Ovary (tissue), 9 donors: ENCODE data around the gene UGT1A7. TPM values are rescaled to one million over a fixed set of nuclear protein-coding genes. Genes with fewer than 3 reads are reported as not detected.

Experiments used
- DNase-seq, 5 donors: peaks; one replicate each; pipeline ENCODE4 v3.0.0-alpha.2; 2019 to 2020
- H3K27ac ChIP-seq, 2 donors: fragments of 200-600 bp; one replicate each; pipeline versions ENCODE4 v1.5.1 to v1.8.0; 2019 to 2022
- H3K27me3 ChIP-seq: fragments of 200-600 bp; one replicate; pipeline ENCODE4 v1.8.0; 2022
- H3K36me3 ChIP-seq: fragments of 200-600 bp; sonication (generic); one replicate; pipeline ENCODE4 v1.5.1; 2019
- H3K4me1 ChIP-seq: one replicate; pipeline ENCODE4 v1.8.1; 2013; ENCODE audit warnings: mild to moderate bottlenecking, moderate library complexity; ENCODE audit not compliant: insufficient read depth
- H3K4me3 ChIP-seq: fragments of 200-600 bp; sonication (generic); one replicate; pipeline ENCODE4 v1.5.1; 2017
- H3K9me3 ChIP-seq, 2 donors: fragments of 200-600 bp in 1 of 2; sonication (generic) in 1 of 2; one replicate each; pipeline versions ENCODE4 v1.5.1 to v1.8.1; 2013 to 2019; ENCODE audit warnings: mild to moderate bottlenecking in 1 of 2, moderate library complexity in 1 of 2
- EP300 ChIP-seq: sonication (generic); formaldehyde crosslinking; IDR thresholded peaks from one replicate; pipeline ENCODE4 v1.6.1; 2017; ENCODE audit warnings: antibody characterized with exemption
- POLR2A ChIP-seq: fragments of 450-650 bp; IDR thresholded peaks from one replicate; pipeline ENCODE4 v1.6.1; 2017; ENCODE audit warnings: antibody characterized with exemption, mild to moderate bottlenecking, moderate library complexity
- WGBS, 3 donors: extraction: QIAGEN DNeasy Blood & Tissue Kit in 1 of 3; methylation state at CpG; one replicate each; pipeline versions ENCODE4 v1.1.5 to v1.1.7; 2013 to 2017; 5-methylcytosine and 5-hydroxymethylcytosine counted together
- intact Hi-C, 4 donors: fragments of 100-400 bp; cut with DNase I; formaldehyde crosslinking; loops; one replicate each; pipeline versions ENCODE4 v1.11.0 to v1.15.1; 2022 to 2023
- polyA plus RNA-seq, 2 donors: library from polyadenylated mRNA; stranded (reverse); fragments of 200-250 nt in 1 of 2; fragments of 350-450 nt in 1 of 2; fragmentation: Illumina TruSeq in 1 of 2; extraction: RNeasy Lipid Tissue Mini Kit (QIAGEN cat#74804) in 1 of 2; gene quantifications; one replicate each; pipeline ENCODE4 v1.2.3, GENCODE V29; 2013 to 2014
- total RNA-seq, 7 donors: library from RNA; depleted of rRNA in 2 of 7; stranded (reverse); fragments of >200 nt in 2 of 7; fragmentation: NEBNext Ultra II Directional in 3 of 7; extraction: Animal tissue kit (Norgen Biotek cat#: 25700) in 3 of 7; gene quantifications; one replicate each; pipeline versions ENCODE4 v1.1.0 to v1.2.4, GENCODE V29; 2016 to 2023
- TF ChIP-seq, protein P1 (sequence below), 3 donors: fragments of 450-650 bp in 2 of 3; fragments of 200-600 bp in 1 of 3; IDR thresholded peaks; one replicate each; pipeline versions ENCODE4 v1.5.1 to v1.8.0; 2016 to 2022; ENCODE audit warnings: antibody characterized with exemption in 3 of 3, mild to moderate bottlenecking in 1 of 3
- donor health status: DM: no; HTN: no; CAD: no; lungs with moderate emphysema.
- donor health status: DM: no; HTN: no; CAD: no.
- donor health status: Bipolar disorder and iron deficiency.
- donor health status: DM: yes; HTN: yes; CAD: no.
- donor health status: DM: no; HTN: no; CAD: no.
- donor health status: DM: yes; HTN: yes; CAD: no.

The UGT1A7 gene
- total and polyA plus RNA-seq, 9 donors = not detected

DNA sequence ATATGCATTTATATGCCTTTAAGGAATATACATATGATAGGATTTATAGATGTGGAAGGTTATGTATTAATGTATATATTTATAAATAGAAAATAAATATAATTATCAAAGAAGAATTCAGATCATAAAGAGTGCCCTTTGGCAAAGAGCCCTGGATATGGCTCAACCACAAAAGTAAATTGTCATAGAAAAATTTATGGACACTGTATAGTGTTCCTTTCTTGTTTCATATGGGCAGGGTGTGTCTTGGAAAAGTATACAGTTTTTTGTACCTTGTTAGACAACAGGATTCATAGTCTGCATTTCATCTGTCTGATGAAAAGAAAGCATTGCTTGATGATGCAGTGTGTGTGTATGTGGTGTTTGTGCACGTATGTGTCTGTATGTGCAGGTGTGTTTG, 2.9 kb downstream of the UGT1A7 start:
- H3K27ac ChIP-seq = no peak overlapping the region
- no peaks in the 10 kb centered on the region for H3K27me3 ChIP-seq
- H3K36me3 ChIP-seq = no peaks in the 10 kb centered on the region
- DNase-seq = no peak
- H3K9me3 ChIP-seq = no peaks in the 10 kb centered on the region
- H3K4me3 ChIP-seq = no peak overlapping the region
- no peaks in the 10 kb centered on the region for H3K4me1 ChIP-seq
- TF ChIP-seq POLR2A = no peak
- TF ChIP-seq, protein P1, sequence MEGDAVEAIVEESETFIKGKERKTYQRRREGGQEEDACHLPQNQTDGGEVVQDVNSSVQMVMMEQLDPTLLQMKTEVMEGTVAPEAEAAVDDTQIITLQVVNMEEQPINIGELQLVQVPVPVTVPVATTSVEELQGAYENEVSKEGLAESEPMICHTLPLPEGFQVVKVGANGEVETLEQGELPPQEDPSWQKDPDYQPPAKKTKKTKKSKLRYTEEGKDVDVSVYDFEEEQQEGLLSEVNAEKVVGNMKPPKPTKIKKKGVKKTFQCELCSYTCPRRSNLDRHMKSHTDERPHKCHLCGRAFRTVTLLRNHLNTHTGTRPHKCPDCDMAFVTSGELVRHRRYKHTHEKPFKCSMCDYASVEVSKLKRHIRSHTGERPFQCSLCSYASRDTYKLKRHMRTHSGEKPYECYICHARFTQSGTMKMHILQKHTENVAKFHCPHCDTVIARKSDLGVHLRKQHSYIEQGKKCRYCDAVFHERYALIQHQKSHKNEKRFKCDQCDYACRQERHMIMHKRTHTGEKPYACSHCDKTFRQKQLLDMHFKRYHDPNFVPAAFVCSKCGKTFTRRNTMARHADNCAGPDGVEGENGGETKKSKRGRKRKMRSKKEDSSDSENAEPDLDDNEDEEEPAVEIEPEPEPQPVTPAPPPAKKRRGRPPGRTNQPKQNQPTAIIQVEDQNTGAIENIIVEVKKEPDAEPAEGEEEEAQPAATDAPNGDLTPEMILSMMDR (IDR thresholded peaks at IDR 0.05) = no peak
- no peak for TF ChIP-seq EP300
- 73 to 86% (median 78%) methylated on average over 1 of the region's 1 CpG for WGBS, 3 donors
- intact Hi-C loops = no loop called here

DNA sequence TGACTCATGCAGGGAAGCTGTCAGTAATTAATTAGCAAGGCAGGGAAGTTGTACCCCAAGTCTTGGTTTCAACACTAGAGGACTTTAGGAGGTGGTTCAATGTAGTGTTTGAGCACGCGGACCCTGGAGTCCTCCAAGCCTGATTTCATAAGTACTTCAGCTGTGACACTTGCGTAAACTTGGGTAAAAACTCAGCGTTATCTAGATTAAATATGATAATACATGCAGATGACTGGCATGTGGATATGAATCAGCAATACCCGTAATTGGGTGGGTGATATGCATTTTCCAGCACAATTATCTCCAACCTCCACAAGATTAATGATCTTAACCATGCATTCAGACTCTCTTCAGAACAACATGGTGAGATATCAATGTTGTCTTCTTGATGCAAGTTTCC, 5.2 kb downstream of the UGT1A7 start:
- no peak for TF ChIP-seq EP300
- TF ChIP-seq, protein P1 (IDR thresholded peaks at IDR 0.05) = no peak
- no peak for TF ChIP-seq POLR2A
- no peaks in the 10 kb centered on the region for H3K36me3 ChIP-seq
- no peaks in the 10 kb centered on the region for H3K9me3 ChIP-seq
- DNase-seq = no peak
- 77 to 92% (median 87%) methylated on average over 5 of the region's 5 CpGs for WGBS, 3 donors
- H3K27me3 ChIP-seq = no peaks in the 10 kb centered on the region
- no peaks in the 10 kb centered on the region for H3K4me1 ChIP-seq
- no peak overlapping the region for H3K4me3 ChIP-seq
- no peak overlapping the region for H3K27ac ChIP-seq
- intact Hi-C loops = no loop called here

DNA sequence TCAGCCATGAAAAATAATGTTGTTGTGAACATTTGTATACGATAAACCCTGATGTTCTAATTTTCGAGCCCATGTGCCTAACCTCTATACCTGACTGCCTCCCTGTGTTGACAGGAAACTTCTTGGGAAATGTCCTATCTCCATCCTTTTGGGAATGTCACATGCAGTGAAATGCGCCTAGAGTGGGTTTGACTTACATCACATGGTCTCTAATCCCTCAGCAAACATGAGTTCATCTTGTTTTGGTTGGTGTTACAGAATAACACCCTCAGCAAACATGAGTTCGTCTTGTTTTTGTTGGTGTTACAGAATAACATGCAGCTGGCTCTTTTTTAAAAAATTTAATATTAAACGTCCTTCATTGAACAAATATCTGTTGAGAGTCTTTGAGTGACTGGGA, 6.6 kb downstream of the UGT1A7 start:
- intact Hi-C loops = no loop called here
- Histone ChIP-seq H3K4me1 (no peaks in the 10 kb centered on the region), H3K27me3 (no peaks in the 10 kb centered on the region), H3K27ac (no peak overlapping the region), H3K36me3 (no peaks in the 10 kb centered on the region), H3K9me3 (no peaks in the 10 kb centered on the region), H3K4me3 (no peak overlapping the region)
- WGBS, 3 donors = 68 to 78% (median 78%) methylated on average over 5 of the region's 5 CpGs
- no peak for DNase-seq
- TF ChIP-seq POLR2A (no peak), EP300 (no peak)
- TF ChIP-seq, protein P1 (IDR thresholded peaks at IDR 0.05) = no peak

DNA sequence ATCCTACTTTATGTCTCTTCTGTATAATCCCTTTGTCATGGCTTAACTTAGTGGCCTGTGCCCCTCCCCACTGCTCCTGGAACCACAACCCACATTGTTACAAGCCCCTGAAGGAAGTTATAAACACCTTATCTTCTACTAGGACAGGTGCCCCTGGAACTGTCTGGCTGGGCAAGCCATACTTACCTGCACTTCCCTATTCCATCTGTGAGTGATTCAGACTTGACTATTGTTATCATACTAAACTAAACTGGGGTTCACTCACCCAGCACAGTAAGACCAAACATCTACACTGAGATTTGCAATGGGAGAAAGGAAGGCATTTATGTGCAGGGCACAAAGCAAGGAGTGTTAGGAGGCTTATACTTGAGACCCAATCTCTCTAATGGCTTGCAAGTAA, 7.3 kb downstream of the UGT1A7 start:
- Histone ChIP-seq H3K9me3 (no peaks in the 10 kb centered on the region), H3K4me1 (no peaks in the 10 kb centered on the region), H3K27ac (no peak overlapping the region), H3K27me3 (no peaks in the 10 kb centered on the region), H3K4me3 (no peak overlapping the region), H3K36me3 (no peaks in the 10 kb centered on the region)
- TF ChIP-seq, protein P1 (IDR thresholded peaks at IDR 0.05) = no peak
- TF ChIP-seq EP300 (no peak), POLR2A (no peak)
- intact Hi-C loops = no loop called here
- no peak for DNase-seq

DNA sequence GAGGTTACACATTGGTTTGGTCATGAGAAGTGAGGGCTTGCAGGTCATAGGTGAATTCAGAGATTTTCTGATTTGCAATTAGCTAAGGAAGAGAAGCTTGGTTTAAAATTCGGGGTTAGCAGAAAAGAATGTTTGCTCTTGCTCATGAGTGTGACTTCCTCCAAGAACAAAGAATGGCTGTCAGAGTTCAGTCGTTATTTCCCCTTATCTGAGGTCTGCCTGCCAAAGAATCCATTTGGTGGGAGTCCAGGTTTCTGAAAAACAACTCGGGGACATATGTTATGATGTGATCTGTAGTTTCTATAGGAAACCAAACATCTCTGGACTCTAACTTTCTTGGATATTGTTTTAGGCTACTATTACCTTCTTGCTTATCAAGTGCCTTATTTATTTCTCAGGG, 7.8 kb downstream of the UGT1A7 start:
- intact Hi-C loops = no loop called here
- Histone ChIP-seq H3K27me3 (no peaks in the 10 kb centered on the region), H3K4me3 (no peak overlapping the region), H3K27ac (no peak overlapping the region), H3K9me3 (no peaks in the 10 kb centered on the region), H3K4me1 (no peaks in the 10 kb centered on the region), H3K36me3 (no peaks in the 10 kb centered on the region)
- 5 to 13% (median 8%) methylated on average over 3 of the region's 3 CpGs for WGBS, 3 donors
- DNase-seq = no peak
- TF ChIP-seq EP300 = no peak
- no peak for TF ChIP-seq POLR2A
- TF ChIP-seq, protein P1 (IDR thresholded peaks at IDR 0.05) = no peak
